ENCODE data around the gene CPSF6. TPM values are rescaled to one million over a fixed set of nuclear protein-coding genes. Genes with fewer than 3 reads are reported as not detected.

Gene CPSF6
- total RNA-seq, 1 experiment from 2014 or later = 96.7 TPM

- H3K79me2 ChIP-seq (ENCODE audit: low read length) = no peaks in the 10 kb centered on the region
- H3F3A ChIP-seq (ENCODE audit: low read length, unreplicated experiment) = no peaks in the 10 kb centered on the region
- no peak overlapping the region for H3K4me3 ChIP-seq (ENCODE audit: low read length)
- no TSS peak for BruUV-seq (replicated peaks)
- no peak overlapping the region for H3K9ac ChIP-seq (ENCODE audit: low read length)
- ChIA-PET POLR2A (ENCODE audit: unreplicated experiment) (no interaction called here), CTCF (no interaction called here)
- H3K9me3 ChIP-seq (ENCODE audit: low read length) = no peaks in the 10 kb centered on the region
- H3K4me1 ChIP-seq (ENCODE audit: insufficient read depth, low read length) = peaks cover 18% of the 10 kb centered on the region
- no peaks in the 10 kb centered on the region for H3K9me2 ChIP-seq (replicated peaks; ENCODE audit: low read length)
- H3K36me3 ChIP-seq (ENCODE audit: low read depth, low read length) = peaks cover 24% of the 10 kb centered on the region; the same call in 1 of the 2 replicates
- H3K27me3 ChIP-seq (ENCODE audit: low read length) = no peaks in the 10 kb centered on the region
- no peak overlapping the region for H3K27ac ChIP-seq (ENCODE audit: low read length)
- no peak for ATAC-seq
- peaks cover 14% of the 10 kb centered on the region; the same call in 1 of the 2 replicates for H4K20me1 ChIP-seq (ENCODE audit: low read length)
- TF ChIP-seq EZH2phosphoT487 (IDR thresholded peaks at IDR 0.05; ENCODE audit: borderline replicate concordance, low read length) = no peak
- TF ChIP-seq CTCF (conservative IDR thresholded peaks at IDR 0.05; ENCODE audit: low read depth, low read length) = no peak
- TF ChIP-seq EZH2 (IDR thresholded peaks at IDR 0.05; ENCODE audit: low read length, unreplicated experiment) = no peak
- no peak overlapping the region for H2AFZ ChIP-seq (ENCODE audit: low read length)
- intact Hi-C loops (cut with micrococcal nuclease) = no loop called here
- no peak overlapping the region for H3K4me2 ChIP-seq (ENCODE audit: low read length)
- DNase-seq = no peak
Observed at GRCh38 chr12:69269736-69270135, 30.4 kb downstream of the CPSF6 start.

- POLR2A ChIA-PET (ENCODE audit: unreplicated experiment) = no interaction called here
- no peaks in the 10 kb centered on the region for H3F3A ChIP-seq (ENCODE audit: low read length, unreplicated experiment)
- no peaks in the 10 kb centered on the region for H3K9me2 ChIP-seq (replicated peaks; ENCODE audit: low read length)
- intact Hi-C loops (cut with micrococcal nuclease) = no loop called here
- no peaks in the 10 kb centered on the region for H3K9me3 ChIP-seq (ENCODE audit: low read length)
- no peaks in the 10 kb centered on the region for H3K79me2 ChIP-seq (ENCODE audit: low read length)
- no peaks in the 10 kb centered on the region for H3K27me3 ChIP-seq (ENCODE audit: low read length)
- DNase-seq (no peak), ATAC-seq (no peak)
- H3K4me2 ChIP-seq (ENCODE audit: low read length) = no peak overlapping the region
- H3K4me1 ChIP-seq (ENCODE audit: insufficient read depth, low read length) = no peaks in the 10 kb centered on the region
- H2AFZ ChIP-seq (ENCODE audit: low read length) = no peak overlapping the region
- H3K9ac ChIP-seq (ENCODE audit: low read length) = no peak overlapping the region
- CTCF ChIA-PET = no interaction called here
- H3K27ac ChIP-seq (ENCODE audit: low read length) = no peak overlapping the region
- peaks cover 16% of the 10 kb centered on the region; the same call in 1 of the 2 replicates for H3K36me3 ChIP-seq (ENCODE audit: low read depth, low read length)
- TF ChIP-seq EZH2 (IDR thresholded peaks at IDR 0.05; ENCODE audit: low read length, unreplicated experiment) (no peak), CTCF (conservative IDR thresholded peaks at IDR 0.05; ENCODE audit: low read depth, low read length) (no peak), EZH2phosphoT487 (IDR thresholded peaks at IDR 0.05; ENCODE audit: borderline replicate concordance, low read length) (no peak)
- H4K20me1 ChIP-seq (ENCODE audit: low read length) = no peaks in the 10 kb centered on the region
- no TSS peak for BruUV-seq (replicated peaks)
- H3K4me3 ChIP-seq (ENCODE audit: low read length) = no peak overlapping the region
Observed at GRCh38 chr12:69272511-69272910, 33.1 kb downstream of the CPSF6 start.

GRCh38 chr12:69274861-69275260 is 35.5 kb downstream of the CPSF6 start:
- no TSS peak for BruUV-seq (replicated peaks)
- Histone ChIP-seq H3K27ac (ENCODE audit: low read length) (no peak overlapping the region), H3K4me2 (ENCODE audit: low read length) (no peak overlapping the region), H3K9ac (ENCODE audit: low read length) (no peak overlapping the region), H3K27me3 (ENCODE audit: low read length) (no peaks in the 10 kb centered on the region), H3K4me3 (ENCODE audit: low read length) (no peak overlapping the region), H3K79me2 (ENCODE audit: low read length) (no peaks in the 10 kb centered on the region), H3K36me3 (ENCODE audit: low read depth, low read length) (peaks cover 6% of the 10 kb centered on the region; the same call in 1 of the 2 replicates), H3K9me3 (ENCODE audit: low read length) (no peaks in the 10 kb centered on the region), H3K4me1 (ENCODE audit: insufficient read depth, low read length) (no peaks in the 10 kb centered on the region), H3F3A (ENCODE audit: low read length, unreplicated experiment) (no peaks in the 10 kb centered on the region), H2AFZ (ENCODE audit: low read length) (no peak overlapping the region), H3K9me2 (replicated peaks; ENCODE audit: low read length) (no peaks in the 10 kb centered on the region), H4K20me1 (ENCODE audit: low read length) (no peaks in the 10 kb centered on the region)
- ATAC-seq (no peak), DNase-seq (peak; percentile 26)
- TF ChIP-seq CTCF (conservative IDR thresholded peaks at IDR 0.05; ENCODE audit: low read depth, low read length) = no peak
- no peak for TF ChIP-seq EZH2phosphoT487 (IDR thresholded peaks at IDR 0.05; ENCODE audit: borderline replicate concordance, low read length)
- TF ChIP-seq EZH2 (IDR thresholded peaks at IDR 0.05; ENCODE audit: low read length, unreplicated experiment) = no peak
- intact Hi-C loops (cut with micrococcal nuclease) = no loop called here
- ChIA-PET CTCF (no interaction called here), POLR2A (ENCODE audit: unreplicated experiment) (no interaction called here)

Measured in PC-3 (cell line).